ENCODE results near the gene SMTN.

The SMTN gene

GRCh38 chr22:31089160-31090100 lies 8.3 kb downstream of the SMTN start:
- in situ Hi-C loops (cut with MboI; ENCODE audit: low sequenced_read_pairs), result loop anchor here (10.0 kb wide), 1 partner anchor 55 kb away; the partner anchor contains the start of gene PLA2G3

DNA sequence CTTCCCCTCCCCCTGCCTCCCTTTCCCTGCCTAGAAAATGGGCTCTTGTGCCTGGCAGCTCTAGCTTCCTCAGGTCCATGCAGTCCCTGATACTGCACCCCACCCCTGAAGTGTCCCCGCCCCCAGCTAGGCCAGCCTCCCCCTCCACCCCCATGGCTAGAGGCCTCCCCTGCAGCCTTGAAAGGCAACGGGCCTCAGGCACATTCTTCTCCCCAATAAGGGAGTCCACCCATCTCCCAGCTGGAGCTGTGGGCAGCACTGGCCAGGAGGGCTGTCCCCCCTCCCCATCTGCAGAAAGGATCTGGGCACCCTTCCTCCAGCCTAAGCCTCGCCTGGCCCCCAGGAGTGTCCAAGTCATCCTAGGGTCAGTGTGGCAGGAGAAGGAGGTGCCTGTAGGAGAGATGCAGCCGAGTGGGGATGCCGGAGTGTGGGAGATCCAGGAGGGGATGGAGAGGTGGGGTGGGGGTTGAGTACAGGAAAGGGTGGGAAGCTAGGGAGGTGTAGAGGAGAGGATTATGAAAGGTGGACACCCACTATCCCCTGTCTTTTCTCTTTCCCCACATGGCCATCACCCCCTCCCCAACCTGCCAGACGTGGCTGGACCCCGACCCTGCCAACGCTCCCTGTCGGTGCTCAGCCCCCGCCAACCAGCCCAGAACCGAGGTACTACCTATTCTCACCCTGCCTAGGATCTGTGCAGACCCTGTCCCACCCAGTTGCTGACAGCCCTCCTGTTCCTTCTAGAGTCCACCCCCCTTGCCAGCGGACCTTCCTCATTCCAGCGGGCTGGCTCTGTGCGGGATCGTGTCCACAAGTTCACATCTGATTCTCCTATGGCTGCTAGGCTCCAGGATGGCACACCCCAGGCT lies 9.3 kb downstream of the SMTN start:
- in situ Hi-C loops (cut with MboI; ENCODE audit: low sequenced_read_pairs), result loop anchor here (10.0 kb wide), 1 partner anchor 54 kb away; the partner anchor contains the start of gene PLA2G3

DNA sequence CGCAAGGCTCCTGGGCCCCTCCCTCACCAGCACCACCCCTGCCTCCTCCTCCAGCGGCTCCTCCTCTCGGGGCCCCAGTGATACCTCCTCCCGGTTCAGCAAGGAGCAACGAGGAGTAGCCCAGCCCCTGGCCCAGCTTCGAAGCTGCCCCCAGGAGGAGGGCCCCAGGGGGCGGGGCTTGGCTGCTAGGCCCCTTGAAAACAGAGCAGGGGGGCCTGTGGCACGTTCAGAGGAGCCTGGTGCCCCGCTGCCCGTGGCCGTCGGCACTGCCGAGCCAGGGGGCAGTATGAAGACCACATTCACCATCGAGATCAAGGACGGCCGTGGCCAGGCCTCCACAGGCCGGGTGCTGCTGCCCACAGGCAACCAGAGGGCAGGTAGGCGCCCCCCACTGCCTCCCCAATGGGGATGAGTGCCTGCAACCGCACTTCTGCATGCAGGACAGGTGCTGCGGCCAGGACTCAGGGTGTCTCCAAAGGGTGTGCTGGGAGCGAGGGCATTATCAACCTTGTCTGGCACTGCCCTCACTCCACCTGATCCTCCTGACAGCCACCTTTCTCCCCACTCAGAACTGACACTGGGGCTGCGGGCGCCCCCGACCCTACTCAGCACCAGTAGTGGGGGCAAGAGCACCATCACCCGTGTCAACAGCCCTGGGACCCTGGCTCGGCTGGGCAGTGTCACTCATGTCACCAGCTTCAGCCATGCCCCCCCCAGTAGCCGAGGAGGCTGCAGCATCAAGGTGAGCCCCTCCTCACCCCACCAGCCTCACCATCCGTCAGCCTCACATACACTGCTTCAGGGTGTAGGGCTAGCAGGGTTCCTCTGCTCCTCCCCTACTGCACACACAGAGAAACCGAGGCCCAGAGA lies 10.2 kb downstream of the SMTN start:
- in situ Hi-C loops (cut with MboI; ENCODE audit: low sequenced_read_pairs), result loop anchor here (10.0 kb wide), 1 partner anchor 53 kb away; the partner anchor contains the start of gene PLA2G3

GRCh38 chr22:31092161-31092560 lies 11.0 kb downstream of the SMTN start:
- in situ Hi-C loops (cut with MboI; ENCODE audit: low sequenced_read_pairs), result loop anchor here (10.0 kb wide), 1 partner anchor 53 kb away; the partner anchor contains the start of gene PLA2G3

GRCh38 chr22:31093086-31093850 lies 12.2 kb downstream of the SMTN start:
- in situ Hi-C loops (cut with MboI; ENCODE audit: low sequenced_read_pairs), result loop anchor here (10.0 kb wide), 1 partner anchor 52 kb away; the partner anchor contains the start of gene PLA2G3

DNA sequence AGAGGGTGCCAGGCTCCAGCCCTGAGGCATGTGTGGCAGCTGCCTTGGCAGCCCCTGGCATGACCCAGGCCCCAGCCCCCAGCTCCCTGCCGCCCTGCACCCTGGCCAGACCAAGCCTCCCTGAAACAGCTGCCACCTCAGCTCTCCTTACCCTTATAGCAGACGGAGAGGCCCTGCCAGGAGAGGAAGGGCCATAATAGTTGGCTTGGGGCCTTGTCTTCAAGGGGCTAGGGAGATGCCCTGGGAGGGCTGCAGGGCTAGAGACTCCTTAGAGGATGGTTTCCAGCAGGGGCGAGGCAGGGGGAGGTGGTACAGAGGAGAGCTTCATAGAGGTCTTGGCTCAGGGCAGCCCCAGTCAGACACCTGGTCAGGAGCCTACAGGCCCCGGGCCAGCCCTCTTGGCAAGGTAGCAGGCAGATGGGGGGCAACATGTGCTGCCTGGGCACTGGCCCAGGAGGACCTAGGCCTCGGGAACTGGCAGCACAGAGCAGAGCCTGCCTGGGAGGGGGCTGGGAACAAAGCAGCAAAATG lies 13.0 kb downstream of the SMTN start:
- in situ Hi-C loops (cut with MboI; ENCODE audit: low sequenced_read_pairs), result loop anchor here (10.0 kb wide), 1 partner anchor 51 kb away; the partner anchor contains the start of gene PLA2G3

DNA sequence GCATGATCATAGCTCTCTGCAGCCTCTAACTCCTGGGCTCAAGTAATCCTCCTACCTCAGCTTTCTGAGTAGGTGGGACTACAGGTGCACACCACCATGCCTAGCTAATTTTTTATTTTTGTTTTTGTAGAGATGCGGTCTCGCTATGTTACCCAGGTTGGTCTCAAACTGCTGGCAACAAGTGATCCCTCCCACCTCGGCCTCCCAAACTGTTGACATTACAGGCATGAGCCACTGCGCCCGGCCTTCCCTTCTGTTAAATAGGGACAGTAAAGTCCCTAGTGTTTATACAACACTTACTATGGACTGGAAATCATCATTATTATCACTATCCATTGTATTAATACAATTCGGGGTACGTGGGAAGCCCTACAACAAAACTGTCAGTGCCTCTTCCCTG lies 13.6 kb downstream of the SMTN start:
- in situ Hi-C loops (cut with MboI; ENCODE audit: low sequenced_read_pairs), result loop anchor here (10.0 kb wide), 1 partner anchor 50 kb away; the partner anchor contains the start of gene PLA2G3

DNA sequence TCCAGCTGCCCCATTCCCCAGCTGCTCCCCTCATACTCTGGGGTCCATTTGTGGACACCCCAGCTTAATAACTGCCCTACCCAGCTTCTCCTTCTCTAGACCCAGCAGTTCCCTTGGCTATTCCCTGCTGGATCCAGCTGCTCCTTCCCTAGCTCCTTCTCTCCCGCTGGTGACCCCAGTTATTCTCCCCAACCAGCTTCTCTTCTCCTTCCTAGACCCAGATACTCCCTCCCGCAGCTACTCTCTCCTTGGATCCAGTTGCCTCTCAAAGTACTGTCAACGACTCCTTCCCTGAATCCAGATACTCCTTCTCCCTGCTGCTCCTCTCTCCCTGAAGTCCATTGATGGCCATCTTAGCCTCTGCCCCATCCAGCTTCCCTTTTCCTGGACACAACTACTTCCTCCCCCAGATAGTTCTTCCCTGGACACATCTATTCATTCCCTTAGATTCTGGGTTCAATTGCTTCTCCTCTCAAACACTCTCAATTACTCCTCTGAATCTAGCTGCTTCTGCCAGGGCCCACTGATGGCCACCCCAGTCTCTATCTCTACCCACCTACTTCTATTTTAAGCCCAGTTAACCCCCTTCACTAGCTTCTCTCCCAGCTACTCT lies 14.6 kb downstream of the SMTN start:
- in situ Hi-C loops (cut with MboI; ENCODE audit: low sequenced_read_pairs), result loop anchor here (10.0 kb wide), 1 partner anchor 49 kb away; the partner anchor contains the start of gene PLA2G3

DNA sequence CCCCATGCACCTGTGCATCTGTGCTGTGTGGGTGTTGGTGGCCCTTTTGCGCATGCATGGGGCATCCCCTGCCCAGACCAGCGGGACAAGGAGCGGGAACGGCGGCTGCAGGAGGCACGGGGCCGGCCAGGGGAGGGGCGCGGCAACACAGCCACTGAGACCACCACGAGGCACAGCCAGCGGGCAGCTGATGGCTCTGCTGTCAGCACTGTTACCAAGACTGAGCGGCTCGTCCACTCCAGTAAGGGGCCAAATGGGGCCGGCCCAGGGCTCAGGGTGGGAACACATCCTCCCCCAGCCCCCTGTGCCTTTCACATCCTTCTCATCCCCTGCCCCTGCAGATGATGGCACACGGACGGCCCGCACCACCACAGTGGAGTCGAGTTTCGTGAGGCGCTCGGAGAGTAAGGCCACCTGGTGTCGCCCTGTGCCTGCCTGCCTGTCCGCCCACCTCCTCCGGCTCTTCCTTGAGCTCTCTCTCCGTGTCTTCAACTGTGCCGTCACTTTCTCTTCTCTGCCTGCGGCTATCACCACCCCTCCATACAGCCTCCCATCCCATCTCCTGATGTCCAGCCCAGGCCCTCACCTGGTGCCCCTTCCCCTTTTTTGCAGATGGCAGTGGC lies 15.7 kb downstream of the SMTN start:
- in situ Hi-C loops (cut with MboI; ENCODE audit: low sequenced_read_pairs), result loop anchor here (10.0 kb wide), 1 partner anchor 48 kb away; the partner anchor contains the start of gene PLA2G3

DNA sequence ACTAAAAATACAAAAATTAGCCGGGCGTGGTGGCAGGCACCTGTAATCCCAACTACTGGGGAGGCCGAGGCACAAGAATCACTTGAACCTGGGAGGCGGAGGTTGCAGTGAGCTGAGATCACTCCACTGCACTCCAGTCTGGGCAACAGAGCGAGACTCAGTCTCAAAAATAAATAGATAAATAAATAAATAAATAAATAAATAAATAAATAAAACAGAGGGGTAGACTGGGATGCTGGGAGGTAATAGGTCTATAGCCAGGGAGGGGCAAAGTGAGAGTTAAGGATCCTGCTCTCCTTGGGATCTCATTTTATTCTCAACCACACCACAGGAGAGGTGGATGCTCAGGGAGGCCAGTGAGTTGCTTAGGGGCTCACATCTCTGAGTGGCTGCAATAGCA lies 16.4 kb downstream of the SMTN start:
- in situ Hi-C loops (cut with MboI; ENCODE audit: low sequenced_read_pairs), result loop anchor here (10.0 kb wide), 1 partner anchor 47 kb away; the partner anchor contains the start of gene PLA2G3

DNA sequence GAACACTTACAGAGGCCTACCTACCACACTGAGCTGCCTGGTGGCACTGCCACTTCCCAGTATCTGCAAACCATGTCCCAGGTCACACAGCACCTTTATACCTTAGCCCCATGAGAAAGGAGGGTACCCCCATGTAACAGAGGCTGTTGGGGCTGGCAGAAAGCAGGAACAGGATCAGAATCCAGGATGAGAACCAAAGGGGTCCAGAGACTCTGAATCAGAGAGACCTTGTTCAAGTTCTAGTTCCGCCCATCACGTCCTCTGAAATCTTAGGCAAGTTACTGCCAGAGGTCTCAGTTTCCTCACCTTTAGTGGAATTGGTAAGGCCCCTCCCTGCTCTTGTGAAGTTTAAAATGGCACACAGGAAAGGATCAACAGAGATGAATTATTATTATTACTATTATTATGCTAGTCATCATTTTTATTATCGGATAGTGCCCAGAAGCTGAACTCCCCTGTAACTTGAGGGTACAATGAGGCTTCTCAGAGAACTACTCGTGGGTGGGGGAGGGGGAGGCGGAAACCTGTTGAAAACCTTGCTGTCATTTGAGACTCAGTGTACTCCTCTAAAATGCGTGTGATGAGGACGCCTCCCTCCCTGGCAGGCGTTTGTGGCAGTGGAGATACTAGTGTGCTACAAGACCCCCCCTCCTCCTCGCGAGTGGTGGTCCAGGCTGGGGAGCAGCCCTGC lies 17.0 kb downstream of the SMTN start:
- in situ Hi-C loops (cut with MboI; ENCODE audit: low sequenced_read_pairs), result loop anchor here (10.0 kb wide), 1 partner anchor 47 kb away; the partner anchor contains the start of gene PLA2G3

GRCh38 chr22:31098632-31099110 lies 17.6 kb downstream of the SMTN start:
- in situ Hi-C loops (cut with MboI; ENCODE audit: low sequenced_read_pairs), result loop anchor here (10.0 kb wide), 1 partner anchor 46 kb away; the partner anchor contains the start of gene PLA2G3

DNA sequence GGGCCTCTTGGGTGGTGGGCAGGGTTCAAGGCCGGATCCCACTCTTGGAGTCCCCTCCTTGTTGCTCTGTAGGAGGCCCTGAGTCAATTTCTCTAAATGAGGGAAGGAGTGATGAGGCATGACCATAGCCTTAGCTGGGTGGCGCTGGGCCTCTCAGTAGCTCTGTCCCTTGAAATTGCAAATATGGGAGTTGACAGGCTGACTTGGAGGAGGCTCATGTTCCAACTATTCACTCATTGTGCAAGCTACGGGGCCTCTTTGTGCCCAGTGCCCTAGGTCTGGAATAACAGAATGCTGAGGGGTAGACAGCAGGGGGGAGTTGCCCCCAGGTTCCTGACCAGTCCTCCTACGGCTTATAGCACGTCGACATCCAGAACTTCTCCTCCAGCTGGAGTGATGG lies 18.3 kb downstream of the SMTN start:
- in situ Hi-C loops (cut with MboI; ENCODE audit: low sequenced_read_pairs), result loop anchor here (10.0 kb wide), 1 partner anchor 45 kb away; the partner anchor contains the start of gene PLA2G3

DNA sequence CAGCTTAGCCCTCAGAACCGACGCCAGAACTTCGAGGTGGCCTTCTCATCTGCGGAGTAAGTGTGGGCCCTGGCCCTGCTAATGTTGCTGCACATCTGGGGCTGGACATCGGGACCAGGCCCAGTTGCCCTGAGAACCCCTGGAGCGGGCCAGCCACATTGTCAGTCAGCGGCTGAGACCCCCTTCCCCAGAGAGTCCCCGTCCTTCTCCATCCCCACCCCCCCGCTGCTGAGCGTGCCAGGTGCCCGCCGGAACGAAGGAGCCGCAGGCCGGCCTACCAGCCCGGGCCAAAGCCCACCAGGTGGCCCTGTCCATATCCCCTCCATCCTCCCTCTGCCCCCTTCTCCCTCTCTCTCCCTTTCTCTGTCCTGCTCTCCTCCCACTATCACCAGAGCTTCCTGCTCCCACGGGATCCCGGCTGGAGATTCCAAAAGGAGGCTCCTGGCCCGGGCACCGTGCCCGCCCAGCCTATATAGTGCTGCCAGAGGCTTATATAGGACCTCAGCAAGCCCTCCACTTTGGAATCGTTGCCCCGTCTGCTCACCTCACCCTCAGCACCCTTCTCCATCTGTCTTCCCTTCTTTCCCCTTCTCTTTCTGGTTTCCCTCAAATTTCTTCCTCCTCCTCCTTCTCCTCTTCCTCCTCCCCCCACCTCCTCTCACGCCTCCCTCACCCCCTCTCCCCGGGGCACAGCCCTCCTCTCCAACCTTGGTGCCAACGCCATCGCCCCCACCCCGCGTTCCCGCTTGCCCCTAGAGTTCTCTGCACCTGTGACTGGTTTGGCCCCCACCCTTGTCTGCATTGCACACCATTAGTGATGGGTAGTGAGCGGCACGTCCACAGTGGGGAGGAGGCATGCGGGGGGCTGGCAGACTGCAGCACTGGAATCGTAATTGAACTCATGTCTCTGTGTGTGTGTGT lies 19.0 kb downstream of the SMTN start:
- in situ Hi-C loops (cut with MboI; ENCODE audit: low sequenced_read_pairs), result loop anchor here (10.0 kb wide), 1 partner anchor 45 kb away; the partner anchor contains the start of gene PLA2G3

DNA sequence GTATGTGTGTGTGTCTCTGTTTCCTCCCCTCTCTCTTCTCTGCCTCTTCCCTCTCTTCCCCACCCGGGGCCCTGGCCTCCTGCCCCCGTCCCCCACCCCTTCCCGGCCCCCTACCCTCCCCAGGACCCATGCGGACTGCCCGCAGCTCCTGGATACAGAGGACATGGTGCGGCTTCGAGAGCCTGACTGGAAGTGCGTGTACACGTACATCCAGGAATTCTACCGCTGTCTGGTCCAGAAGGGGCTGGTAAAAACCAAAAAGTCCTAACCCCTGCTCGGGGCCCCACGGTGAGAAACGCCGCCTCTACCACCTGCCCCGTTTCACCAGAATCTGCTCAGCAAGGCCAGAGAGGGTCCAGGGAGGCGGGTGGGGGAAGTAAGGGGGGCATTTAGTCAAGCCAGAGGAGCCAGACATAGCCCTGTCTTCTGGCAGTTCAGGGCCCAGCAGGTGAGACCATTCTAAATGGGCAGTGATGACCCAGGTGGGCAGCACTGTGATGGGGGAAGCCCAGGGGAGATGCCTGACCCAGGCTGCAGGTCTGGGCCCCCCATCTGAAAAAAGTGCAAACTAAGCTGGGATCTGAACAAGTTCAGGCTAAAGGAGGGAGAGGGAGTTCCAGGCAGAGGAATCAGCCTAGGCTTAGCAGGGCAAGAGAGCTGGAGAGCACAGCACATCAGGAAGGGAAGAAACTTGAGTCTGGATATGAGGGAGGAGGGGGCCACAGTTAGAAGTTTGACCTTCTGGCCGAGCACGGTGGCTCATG lies 19.8 kb downstream of the SMTN start:
- in situ Hi-C loops (cut with MboI; ENCODE audit: low sequenced_read_pairs), result no loop called here

Measured in HL-60/S4 (cell line).